ENCODE results near the gene SLFN12L.

GRCh38 chr17:35496451-35497290 lies 40.8 kb downstream of the SLFN12L start:
- TF ChIP-seq CTCF (IDR thresholded peaks at IDR 0.05; ENCODE audit: low read depth, low read length) (no peak), EZH2phosphoT487 (IDR thresholded peaks at IDR 0.05; ENCODE audit: low read depth) (no peak)
